Right cardiac atrium (tissue), 5 donors: ENCODE results near the gene HDAC9. TPM values are rescaled to one million over a fixed set of nuclear protein-coding genes. Genes with fewer than 3 reads are reported as not detected.

ENCODE experiments used
- ATAC-seq, 2 donors: fragments of 200-7000 bp; cut with Tn5 transposase; one replicate each; pipeline versions ENCODE4 v1.8.0 to v1.9.1; 2020; ENCODE audit warnings: moderate library complexity in 2 of 2, mild to moderate bottlenecking in 1 of 2
- DNase-seq, 3 donors: peaks; one replicate each; pipeline ENCODE4 v3.0.0-alpha.2; 2020
- H3K27ac ChIP-seq: one replicate; pipeline ENCODE4 v1.5.1; 2013; ENCODE audit warnings: mild to moderate bottlenecking, low read length, control low read depth, moderate library complexity
- H3K27me3 ChIP-seq: one replicate; pipeline ENCODE4 v1.6.1; 2013; ENCODE audit not compliant: control insufficient read depth, insufficient read depth
- H3K4me1 ChIP-seq: one replicate; pipeline ENCODE4 v1.6.1; 2013; ENCODE audit warnings: low read length; ENCODE audit not compliant: control insufficient read depth, insufficient read depth
- H3K4me3 ChIP-seq: one replicate; pipeline ENCODE4 v1.5.1; 2013; ENCODE audit warnings: low read length, control low read depth
- H3K9me3 ChIP-seq: one replicate; pipeline ENCODE4 v1.6.1; 2013; ENCODE audit warnings: low read length; ENCODE audit not compliant: control insufficient read depth
- WGBS: extraction: QIAGEN DNeasy Blood & Tissue Kit; methylation state at CpG from one replicate; pipeline ENCODE4 v1.1.7; 2013; 5-methylcytosine and 5-hydroxymethylcytosine counted together
- intact Hi-C, 4 donors: fragments of 100-400 bp; cut with DNase I; formaldehyde crosslinking; loops; one replicate each; pipeline versions ENCODE4 v1.11.0 to v1.14.0; 2022 to 2023
- polyA plus RNA-seq: library from polyadenylated mRNA; stranded (reverse); fragments of 200-250 nt; gene quantifications from one replicate; pipeline ENCODE4 v1.2.3, GENCODE V29; 2013
- total RNA-seq, 4 donors: library from RNA; stranded (reverse); fragmentation: NEBNext Ultra II Directional; extraction: Animal tissue kit (Norgen Biotek cat#: 25700); gene quantifications; one replicate each; pipeline ENCODE4 v1.2.1, GENCODE V29; 2021
- donor health status: healthy with polysubstance abuse.
- donor health status: DM: no; HTN: yes; CAD: no.
- donor health status: DM: no; HTN: no; CAD: no.
- donor health status: DM: no; HTN: yes; CAD: no; lungs with severe emphysema.
- donor health status: DM: yes; HTN: yes; CAD: no.

Gene HDAC9
- total and polyA plus RNA-seq, 5 donors: 5.5 to 42.2 (median 22.6) TPM

GRCh38 chr7:18468795-18469194, 26.8 kb upstream of the HDAC9 start:
- Histone ChIP-seq H3K9me3 (no peaks in the 10 kb centered on the region), H3K4me3 (no peak overlapping the region), H3K27ac (no peak overlapping the region), H3K4me1 (no peaks in the 10 kb centered on the region), H3K27me3 (no peaks in the 10 kb centered on the region)
- DNase-seq: no peak
- ATAC-seq: no peak
- intact Hi-C loops: no loop called here

GRCh38 chr7:18469316-18469715, 26.2 kb upstream of the HDAC9 start:
- H3K27me3 ChIP-seq: no peaks in the 10 kb centered on the region
- DNase-seq: no peak
- H3K4me1 ChIP-seq: no peaks in the 10 kb centered on the region
- no peak for ATAC-seq
- 75% methylated on average over 1 of the region's 1 CpG for WGBS
- intact Hi-C loops: no loop called here
- H3K4me3 ChIP-seq: no peak overlapping the region
- no peak overlapping the region for H3K27ac ChIP-seq
- no peaks in the 10 kb centered on the region for H3K9me3 ChIP-seq

- Histone ChIP-seq H3K4me3 (no peak overlapping the region), H3K9me3 (no peaks in the 10 kb centered on the region), H3K27me3 (no peaks in the 10 kb centered on the region), H3K27ac (no peak overlapping the region), H3K4me1 (no peaks in the 10 kb centered on the region)
- intact Hi-C loops: no loop called here
- ATAC-seq (no peak), DNase-seq (no peak)
Measured at GRCh38 chr7:18471476-18472160, 23.9 kb upstream of the HDAC9 start.

- H3K4me1 ChIP-seq: no peaks in the 10 kb centered on the region
- H3K4me3 ChIP-seq: no peak overlapping the region
- DNase-seq (no peak), ATAC-seq (no peak)
- H3K27ac ChIP-seq: no peak overlapping the region
- H3K9me3 ChIP-seq: no peaks in the 10 kb centered on the region
- H3K27me3 ChIP-seq: no peaks in the 10 kb centered on the region
- intact Hi-C loops: no loop called here
- WGBS: 95% methylated on average over 2 of the region's 2 CpGs
Measured at GRCh38 chr7:18472161-18472483, 23.4 kb upstream of the HDAC9 start.

- no peak for ATAC-seq
- intact Hi-C loops: no loop called here
- over 99% methylated on average over 2 of the region's 2 CpGs for WGBS
- no peak for DNase-seq
- H3K4me3 ChIP-seq: no peak overlapping the region
- H3K27me3 ChIP-seq: no peaks in the 10 kb centered on the region
- H3K27ac ChIP-seq: no peak overlapping the region
- H3K4me1 ChIP-seq: no peaks in the 10 kb centered on the region
- H3K9me3 ChIP-seq: no peaks in the 10 kb centered on the region
Measured at GRCh38 chr7:18473119-18473518, 22.4 kb upstream of the HDAC9 start.

GRCh38 chr7:18474944-18475343, 20.6 kb upstream of the HDAC9 start:
- no peaks in the 10 kb centered on the region for H3K4me1 ChIP-seq
- intact Hi-C loops: no loop called here
- H3K27ac ChIP-seq: no peak overlapping the region
- H3K9me3 ChIP-seq: no peaks in the 10 kb centered on the region
- no peak for ATAC-seq
- no peak overlapping the region for H3K4me3 ChIP-seq
- 85% methylated on average over 1 of the region's 1 CpG for whole genome bisulfite sequencing
- no peak for DNase-seq
- H3K27me3 ChIP-seq: no peaks in the 10 kb centered on the region

- DNase-seq: no peak
- 78% methylated on average over 2 of the region's 2 CpGs for WGBS
- intact Hi-C loops: no loop called here
Measured at GRCh38 chr7:18475488-18475887, 20.1 kb upstream of the HDAC9 start.

GRCh38 chr7:18481776-18482175, 13.8 kb upstream of the HDAC9 start:
- ATAC-seq (no peak), DNase-seq (no peak)
- H3K27ac ChIP-seq: no peak overlapping the region
- no peaks in the 10 kb centered on the region for H3K27me3 ChIP-seq
- WGBS: 100% methylated on average over 1 of the region's 1 CpG
- intact Hi-C loops: no loop called here
- no peaks in the 10 kb centered on the region for H3K9me3 ChIP-seq
- no peak overlapping the region for H3K4me3 ChIP-seq
- H3K4me1 ChIP-seq: no peaks in the 10 kb centered on the region

More at GRCh38 chr7:18475488-18475887, 20.1 kb upstream of the HDAC9 start:
- H3K9me3 ChIP-seq: no peaks in the 10 kb centered on the region
- H3K27ac ChIP-seq: no peak overlapping the region
- H3K27me3 ChIP-seq: no peaks in the 10 kb centered on the region
- H3K4me1 ChIP-seq: no peaks in the 10 kb centered on the region
- no peak for ATAC-seq
- H3K4me3 ChIP-seq: no peak overlapping the region

GRCh38 chr7:18488049-18488448, 7.5 kb upstream of the HDAC9 start:
- DNase-seq: no peak
- no peak for ATAC-seq
- Histone ChIP-seq H3K27ac (no peak overlapping the region), H3K9me3 (no peaks in the 10 kb centered on the region), H3K4me1 (no peaks in the 10 kb centered on the region), H3K4me3 (no peak overlapping the region), H3K27me3 (no peaks in the 10 kb centered on the region)
- intact Hi-C loops: no loop called here
- WGBS: 85% methylated on average over 1 of the region's 1 CpG

- Histone ChIP-seq H3K9me3 (no peaks in the 10 kb centered on the region), H3K4me3 (no peak overlapping the region), H3K27ac (no peak overlapping the region), H3K4me1 (no peaks in the 10 kb centered on the region), H3K27me3 (no peaks in the 10 kb centered on the region)
- no peak for DNase-seq
- intact Hi-C loops: loop anchor here in 1 of 4 donors (5.0 kb wide), 1 partner anchor 132 kb away; no protein-coding TSS in a partner anchor
- WGBS: 95% methylated on average over 2 of the region's 2 CpGs
- no peak for ATAC-seq
Measured at GRCh38 chr7:18489624-18490023, 5.9 kb upstream of the HDAC9 start.

- intact Hi-C loops: loop anchor here in 1 of 4 donors (5.0 kb wide), 1 partner anchor 135 kb away; no protein-coding TSS in a partner anchor
- no peak for DNase-seq
- Histone ChIP-seq H3K27me3 (no peaks in the 10 kb centered on the region), H3K4me1 (no peaks in the 10 kb centered on the region), H3K27ac (no peak overlapping the region), H3K4me3 (no peak overlapping the region), H3K9me3 (no peaks in the 10 kb centered on the region)
- WGBS: 87% methylated on average over 6 of the region's 6 CpGs
- no peak for ATAC-seq
Measured at GRCh38 chr7:18491871-18492270, 3.7 kb upstream of the HDAC9 start.

GRCh38 chr7:18494406-18494805, 1.1 kb upstream of the HDAC9 start:
- Histone ChIP-seq H3K4me1 (peaks cover 3% of the 10 kb centered on the region), H3K27ac (no peak overlapping the region), H3K27me3 (no peaks in the 10 kb centered on the region), H3K9me3 (no peaks in the 10 kb centered on the region), H3K4me3 (no peak overlapping the region)
- WGBS: 84% methylated on average over 3 of the region's 3 CpGs
- intact Hi-C loops: loop anchor here in 1 of 4 donors (5.0 kb wide), 1 partner anchor 137 kb away; no protein-coding TSS in a partner anchor
- ATAC-seq (no peak), DNase-seq (no peak)
